Neural cell (in vitro differentiated cells): ENCODE results near the gene ANXA1. TPM values are rescaled to one million over a fixed set of nuclear protein-coding genes. Genes with fewer than 3 reads are reported as not detected.
"Not testable (repeated sequence)": the region's sequence is repeated elsewhere in the genome, so short reads cannot be mapped to it uniquely, and the experiment has no call there.

Experiments used
- H2AFZ ChIP-seq: fragments of 200-600, 300-800 bp; sonication (generic), shearing (Covaris generic); 2 replicates; pipeline ENCODE4 v1.6.0; 2014; ENCODE audit warnings: low read depth, mild to moderate bottlenecking, antibody characterized with exemption, low read length, moderate library complexity
- H3F3A ChIP-seq: fragments of 200-600 bp; shearing (Covaris generic); 2 replicates; pipeline ENCODE4 v1.6.1; 2016; ENCODE audit warnings: mild to moderate bottlenecking, moderate library complexity, mixed read lengths, antibody characterized with exemption, low read length; ENCODE audit not compliant: insufficient read depth, poor library complexity, severe bottlenecking
- H3K27ac ChIP-seq: fragments of 200-600, 300-800 bp; sonication (generic), shearing (Covaris generic); 2 replicates; pipeline ENCODE4 v1.5.1; 2014; ENCODE audit warnings: mild to moderate bottlenecking, low read length, moderate library complexity
- H3K27me3 ChIP-seq: fragments of 300-800, 200-600 bp; sonication (generic), shearing (Covaris generic); 2 replicates; pipeline ENCODE4 v1.6.0; 2014; ENCODE audit warnings: mild to moderate bottlenecking, low read depth, low read length, moderate library complexity; ENCODE audit not compliant: insufficient read depth
- H3K36me3 ChIP-seq: fragments of 300-800, 200-600 bp; sonication (generic), shearing (Covaris generic); 2 replicates; pipeline ENCODE4 v1.5.1; 2014; ENCODE audit warnings: mild to moderate bottlenecking, antibody characterized with exemption, low read length, moderate library complexity; ENCODE audit not compliant: insufficient read depth
- H3K4me2 ChIP-seq: fragments of 300-800, 200-600 bp; sonication (generic), shearing (Covaris generic); 2 replicates; pipeline ENCODE4 v1.6.0; 2014; ENCODE audit warnings: mild to moderate bottlenecking, low read length
- H3K4me3 ChIP-seq: fragments of 300-800, 200-600 bp; sonication (generic), shearing (Covaris generic); 2 replicates; pipeline ENCODE4 v1.5.1; 2014; ENCODE audit warnings: mild to moderate bottlenecking, low read length, moderate library complexity
- H3K79me2 ChIP-seq: fragments of 200-600 bp; shearing (Covaris generic); replicated peaks from 2 replicates; pipeline ENCODE4 v1.6.0; 2014; ENCODE audit warnings: mild to moderate bottlenecking, low read length, moderate library complexity; ENCODE audit not compliant: insufficient read depth
- H3K9ac ChIP-seq: fragments of 300-800, 200-600 bp; sonication (generic), shearing (Covaris generic); 2 replicates; pipeline ENCODE4 v1.6.1; 2016; ENCODE audit warnings: mild to moderate bottlenecking, low read length, mixed read lengths
- H3K9me2 ChIP-seq: fragments of 200-600 bp; shearing (Covaris generic); 2 replicates; pipeline ENCODE4 v1.6.1; 2016; ENCODE audit warnings: mild to moderate bottlenecking, low read length, mixed read lengths; ENCODE audit not compliant: insufficient read depth
- H3K9me3 ChIP-seq: fragments of 200-600, 300-800 bp; sonication (generic), shearing (Covaris generic); 2 replicates; pipeline ENCODE4 v1.6.1; 2016; ENCODE audit warnings: mild to moderate bottlenecking, mixed run types, low read length, moderate library complexity, mixed read lengths
- H4K20me1 ChIP-seq: fragments of 200-600 bp; shearing (Covaris generic); 2 replicates; pipeline ENCODE4 v1.6.1; 2016; ENCODE audit warnings: mild to moderate bottlenecking, mixed run types; ENCODE audit not compliant: insufficient read depth
- CTCF ChIP-seq: fragments of 450-650 bp; IDR thresholded peaks from 2 replicates; pipeline ENCODE4 v1.5.1; 2014; ENCODE audit warnings: antibody characterized with exemption, mild to moderate bottlenecking, moderate library complexity; ENCODE audit not compliant: poor library complexity, severe bottlenecking
- EP300 ChIP-seq: fragments of 450-650 bp; conservative IDR thresholded peaks from 2 replicates; pipeline ENCODE4 v1.6.1; 2014; ENCODE audit warnings: antibody characterized with exemption, mild to moderate bottlenecking, moderate library complexity; ENCODE audit not compliant: poor library complexity, severe bottlenecking
- EZH2 ChIP-seq: fragments of 200-600, 300-800 bp; shearing (Covaris generic), sonication (generic); IDR thresholded peaks from 2 replicates; pipeline ENCODE4 v1.6.1; 2014; ENCODE audit warnings: antibody characterized with exemption, low read length, borderline replicate concordance, mild to moderate bottlenecking; ENCODE audit not compliant: insufficient read depth, poor library complexity, severe bottlenecking
- MXI1 ChIP-seq: fragments of 450-650 bp; conservative IDR thresholded peaks from 2 replicates; pipeline ENCODE4 v1.6.1; 2014; ENCODE audit warnings: antibody characterized with exemption, mild to moderate bottlenecking; ENCODE audit not compliant: poor library complexity, severe bottlenecking
- POLR2AphosphoS5 ChIP-seq: IDR thresholded peaks from 2 replicates; pipeline ENCODE4 v1.6.1; 2012
- RAD21 ChIP-seq: fragments of 450-650 bp; conservative IDR thresholded peaks from 2 replicates; pipeline ENCODE4 v1.6.1; 2014; ENCODE audit warnings: antibody characterized with exemption, mild to moderate bottlenecking, moderate library complexity
- REST ChIP-seq: IDR thresholded peaks from 2 replicates; pipeline ENCODE4 v1.6.1; 2012; ENCODE audit warnings: borderline replicate concordance
- SMC3 ChIP-seq: fragments of 450-650 bp; conservative IDR thresholded peaks from 2 replicates; pipeline ENCODE4 v1.6.1; 2014; ENCODE audit warnings: antibody characterized with exemption, mild to moderate bottlenecking, moderate library complexity; ENCODE audit not compliant: poor library complexity
- polyA plus RNA-seq: library from polyadenylated mRNA; depleted of rRNA; stranded (reverse); fragments of >200 nt; gene quantifications from 2 replicates; pipeline ENCODE4 v1.2.3, GENCODE V29; 2014

Gene ANXA1
- polyA plus RNA-seq, 1 donor from 2014 or later, result 5.8 TPM

GRCh38 chr9:73183428-73183827 lies 31.8 kb downstream of the ANXA1 start:
- H3K9me3 ChIP-seq, result no peaks in the 10 kb centered on the region
- H3K9ac ChIP-seq, result no peak overlapping the region
- no peaks in the 10 kb centered on the region for H3K36me3 ChIP-seq
- H3K9me2 ChIP-seq, result no peaks in the 10 kb centered on the region
- no peaks in the 10 kb centered on the region for H3F3A ChIP-seq
- no peak overlapping the region for H3K4me2 ChIP-seq
- H3K4me3 ChIP-seq, result no peak overlapping the region
- no peaks in the 10 kb centered on the region for H3K27me3 ChIP-seq
- TF ChIP-seq EP300 (no peak), RAD21 (no peak), SMC3 (no peak), CTCF (no peak), REST (no peak), EZH2 (no peak), MXI1 (no peak), POLR2AphosphoS5 (no peak)
- H2AFZ ChIP-seq, result no peak overlapping the region
- H3K79me2 ChIP-seq, result no peaks in the 10 kb centered on the region
- H3K27ac ChIP-seq, result no peak overlapping the region
- no peaks in the 10 kb centered on the region for H4K20me1 ChIP-seq

GRCh38 chr9:73183917-73184861 lies 32.5 kb downstream of the ANXA1 start:
- Histone ChIP-seq H3K79me2 (no peaks in the 10 kb centered on the region), H2AFZ (no peak overlapping the region), H3F3A (no peaks in the 10 kb centered on the region), H4K20me1 (no peaks in the 10 kb centered on the region), H3K9ac (no peak overlapping the region), H3K4me3 (no peak overlapping the region), H3K27ac (no peak overlapping the region), H3K27me3 (no peaks in the 10 kb centered on the region), H3K36me3 (no peaks in the 10 kb centered on the region), H3K9me2 (no peaks in the 10 kb centered on the region), H3K9me3 (no peaks in the 10 kb centered on the region), H3K4me2 (no peak overlapping the region)
- no peak for TF ChIP-seq EZH2
- peak; percentile 74 for TF ChIP-seq SMC3
- peak; percentile 76 for TF ChIP-seq RAD21
- peak; percentile 67 for TF ChIP-seq CTCF

DNA sequence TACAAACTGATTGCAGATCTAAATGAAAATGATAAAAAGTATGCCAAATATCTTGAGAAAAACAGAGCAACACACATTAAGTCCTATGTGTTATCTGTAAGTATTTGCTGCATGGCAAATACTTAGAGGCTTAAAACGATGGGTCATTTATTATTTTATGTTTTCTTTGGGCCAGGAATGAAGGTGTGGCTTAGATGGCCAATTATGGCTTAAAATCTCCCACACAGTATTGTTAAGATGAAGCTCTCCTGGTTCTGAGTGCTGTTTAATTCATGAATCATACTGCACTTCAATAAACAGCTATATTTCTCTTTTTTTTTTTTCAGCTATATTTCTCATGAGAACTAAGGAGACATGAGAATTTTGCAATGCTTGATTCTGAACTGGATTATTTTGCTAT lies 39.4 kb downstream of the ANXA1 start:
- not testable (repeated sequence) for H3K79me2 ChIP-seq, H3F3A ChIP-seq, H3K4me2 ChIP-seq

More for the DNA sequence above, 39.4 kb downstream of the ANXA1 start:
- not testable (repeated sequence) for H2AFZ ChIP-seq, H3K9me2 ChIP-seq, H3K9ac ChIP-seq, H4K20me1 ChIP-seq, H3K27ac ChIP-seq, H3K27me3 ChIP-seq, H3K9me3 ChIP-seq, H3K36me3 ChIP-seq, H3K4me3 ChIP-seq
